GM06990 (cell line): ENCODE data around the gene NAPSA.

Source experiments
- DNase-seq: peaks from one replicate; pipeline ENCODE4 v3.0.0-alpha.2; 2011; ENCODE audit not compliant: insufficient read length; ENCODE audit errors: extremely low read depth
- H3K27me3 ChIP-seq: replicated peaks from 2 replicates; pipeline ENCODE4 v1.6.0; 2011; ENCODE audit warnings: low read length; ENCODE audit not compliant: control insufficient read depth, insufficient read depth
- H3K36me3 ChIP-seq: 2 replicates; pipeline ENCODE4 v1.5.1; 2011; ENCODE audit warnings: low read length; ENCODE audit not compliant: control insufficient read depth, insufficient read depth
- H3K4me3 ChIP-seq: replicated peaks from 2 replicates; pipeline ENCODE4 v1.5.1; 2011; ENCODE audit warnings: low read depth, mild to moderate bottlenecking, control low read depth, low read length
- TF ChIP-seq, protein P1 (sequence below): IDR thresholded peaks from 2 replicates; pipeline ENCODE4 v1.5.1; 2011; ENCODE audit warnings: low read length, control low read depth, mild to moderate bottlenecking, inconsistent platforms; ENCODE audit not compliant: insufficient read depth, poor library complexity, severe bottlenecking

NAPSA gene

DNA sequence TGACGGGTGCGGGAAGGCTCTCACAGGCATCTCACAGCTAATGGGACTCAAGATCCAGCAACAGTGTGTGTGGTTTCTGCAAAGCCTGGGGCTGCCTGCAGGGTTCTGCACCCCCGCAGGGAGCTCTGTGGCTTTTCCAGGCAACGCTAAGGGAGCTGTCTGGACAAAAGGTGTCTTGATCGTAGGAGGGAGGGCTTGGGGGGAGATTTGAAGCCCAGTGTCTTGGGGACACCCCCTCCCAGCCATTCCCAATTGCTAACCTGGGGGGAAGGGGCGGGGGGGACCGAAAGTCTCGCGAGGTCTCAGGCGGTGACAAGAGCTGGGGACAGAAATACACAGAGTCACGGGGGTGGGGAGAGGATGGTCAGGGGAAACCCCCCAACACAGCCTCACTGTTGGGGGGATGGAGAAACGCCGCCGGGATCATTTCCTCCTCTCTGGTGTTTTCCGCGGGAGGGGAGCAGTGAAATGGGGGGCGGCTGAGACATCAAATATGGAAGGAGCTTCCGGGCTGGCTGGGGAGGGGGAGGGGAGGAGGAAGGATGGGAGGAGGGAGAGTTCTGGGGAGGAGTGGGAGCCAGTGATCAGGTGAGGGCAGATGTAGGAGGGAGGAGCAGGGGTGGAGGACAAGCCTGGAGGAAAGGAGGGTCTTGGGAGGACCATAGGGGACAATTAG is 49.5 kb downstream of the NAPSA start:
- DNase-seq, result peak; percentile 68
- TF ChIP-seq, protein P1, sequence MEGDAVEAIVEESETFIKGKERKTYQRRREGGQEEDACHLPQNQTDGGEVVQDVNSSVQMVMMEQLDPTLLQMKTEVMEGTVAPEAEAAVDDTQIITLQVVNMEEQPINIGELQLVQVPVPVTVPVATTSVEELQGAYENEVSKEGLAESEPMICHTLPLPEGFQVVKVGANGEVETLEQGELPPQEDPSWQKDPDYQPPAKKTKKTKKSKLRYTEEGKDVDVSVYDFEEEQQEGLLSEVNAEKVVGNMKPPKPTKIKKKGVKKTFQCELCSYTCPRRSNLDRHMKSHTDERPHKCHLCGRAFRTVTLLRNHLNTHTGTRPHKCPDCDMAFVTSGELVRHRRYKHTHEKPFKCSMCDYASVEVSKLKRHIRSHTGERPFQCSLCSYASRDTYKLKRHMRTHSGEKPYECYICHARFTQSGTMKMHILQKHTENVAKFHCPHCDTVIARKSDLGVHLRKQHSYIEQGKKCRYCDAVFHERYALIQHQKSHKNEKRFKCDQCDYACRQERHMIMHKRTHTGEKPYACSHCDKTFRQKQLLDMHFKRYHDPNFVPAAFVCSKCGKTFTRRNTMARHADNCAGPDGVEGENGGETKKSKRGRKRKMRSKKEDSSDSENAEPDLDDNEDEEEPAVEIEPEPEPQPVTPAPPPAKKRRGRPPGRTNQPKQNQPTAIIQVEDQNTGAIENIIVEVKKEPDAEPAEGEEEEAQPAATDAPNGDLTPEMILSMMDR, result peak; percentile 3

GRCh38 chr19:50314724-50315708 is 50.4 kb downstream of the NAPSA start:
- DNase-seq, result no peak
- peaks cover 5% of the 10 kb centered on the region for H3K27me3 ChIP-seq
- no peaks in the 10 kb centered on the region for H3K36me3 ChIP-seq
- TF ChIP-seq, protein P1, result no peak
- no peak overlapping the region for H3K4me3 ChIP-seq

More for the DNA sequence above, 49.5 kb downstream of the NAPSA start:
- H3K4me3 ChIP-seq, result peak overlapping the region; percentile 33
- no peaks in the 10 kb centered on the region for H3K36me3 ChIP-seq
- H3K27me3 ChIP-seq, result peaks cover 5% of the 10 kb centered on the region

DNA sequence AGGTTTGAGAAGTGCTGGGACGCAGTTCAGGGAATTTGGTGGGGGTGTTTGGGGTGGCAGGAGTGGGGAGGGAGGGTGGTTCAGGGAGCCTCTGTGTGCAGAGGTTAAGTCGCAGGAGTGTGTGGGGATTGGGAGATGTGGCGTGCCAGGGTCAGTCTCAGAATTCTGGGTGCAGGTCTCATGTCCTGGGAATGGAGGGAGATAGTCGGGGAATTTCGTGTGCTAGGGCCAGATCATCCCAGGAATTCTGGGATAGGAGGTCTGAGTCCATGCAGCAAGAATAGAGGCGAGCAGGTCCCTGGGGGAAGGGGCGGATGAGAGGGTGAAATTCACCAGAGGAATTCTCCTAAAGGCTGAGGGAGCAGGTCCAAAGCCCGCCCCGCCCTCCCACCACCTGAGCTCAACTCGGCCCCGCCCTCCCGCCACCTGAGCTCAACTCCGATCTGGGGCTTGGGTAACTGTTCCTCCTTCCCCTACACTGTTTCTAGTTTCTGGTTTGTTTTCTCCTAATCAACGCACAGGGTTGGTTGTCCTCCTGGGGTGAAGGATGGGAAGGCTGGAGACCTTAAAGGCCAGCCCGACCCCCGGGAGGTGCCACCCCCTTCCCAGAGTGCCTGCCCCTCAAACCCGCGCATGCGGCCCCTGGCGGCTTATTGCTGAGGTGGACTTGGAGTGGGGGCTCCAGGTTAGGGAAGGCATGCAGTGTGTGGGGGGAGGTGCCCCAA is 51.5 kb downstream of the NAPSA start:
- Histone ChIP-seq H3K36me3 (no peaks in the 10 kb centered on the region), H3K4me3 (no peak overlapping the region), H3K27me3 (peaks cover 5% of the 10 kb centered on the region)
- TF ChIP-seq, protein P1, result no peak
- DNase-seq, result no peak

- no peak for DNase-seq
- H3K4me3 ChIP-seq, result no peak overlapping the region
- no peaks in the 10 kb centered on the region for H3K36me3 ChIP-seq
- H3K27me3 ChIP-seq, result peaks cover 5% of the 10 kb centered on the region
- TF ChIP-seq, protein P1, result no peak
These were observed 52.2 kb downstream of the NAPSA start for GRCh38 chr19:50312967-50313811.
